ENCODE measurements around the gene PTPN1. TPM values are rescaled to one million over a fixed set of nuclear protein-coding genes. Genes with fewer than 3 reads are reported as not detected.

Gene PTPN1
- total and polyA plus RNA-seq, 2 of the 4 experiments (the other 2 are of a cell fraction), result 31.7 to 37.4 TPM

DNA sequence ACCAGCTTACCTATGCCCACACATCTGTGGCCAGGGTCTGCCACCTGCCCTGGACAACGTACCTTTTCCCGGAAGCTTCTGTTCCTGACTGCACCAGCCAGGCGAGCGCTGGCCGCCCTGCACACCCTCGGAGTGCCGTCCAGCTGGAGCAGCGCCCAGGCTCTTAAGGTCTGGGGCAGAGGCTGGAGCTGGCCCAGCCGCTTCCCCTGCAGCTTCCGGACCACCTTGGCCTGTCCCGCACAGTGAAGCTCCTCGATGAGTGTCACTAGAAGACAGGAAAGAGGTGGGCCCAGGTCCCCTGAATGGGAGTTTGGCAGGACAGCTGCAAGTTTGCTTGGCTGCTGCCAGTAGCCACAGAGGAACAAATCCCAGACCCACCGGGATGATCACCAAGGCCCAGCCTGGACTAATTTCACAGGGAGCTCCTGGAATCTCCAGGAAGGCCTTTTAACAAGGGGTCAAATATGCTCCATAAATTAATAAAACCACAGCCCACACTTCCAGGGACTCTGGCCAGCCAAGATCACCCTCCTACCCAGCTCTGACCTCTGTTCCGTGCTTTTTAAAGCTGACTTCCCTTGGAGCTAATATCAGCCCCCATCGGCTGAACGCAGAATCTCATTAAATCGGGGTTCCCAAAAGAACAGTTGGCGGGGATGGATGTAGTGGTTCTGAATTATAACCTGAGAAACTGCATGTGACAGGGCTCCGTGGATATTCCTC lies 82.3 kb downstream of the PTPN1 start:
- WGBS, 2 experiments (ENCODE audit: extremely low coverage in 2 of 2, insufficient read length in 1 of 2), result 72% methylated on average over 8 of the region's 19 CpGs; no CpG with 5 or more reads in 1 of the 2 experiments
- no peak overlapping the region for H3K14ac ChIP-seq (replicated peaks; ENCODE audit: low read depth, low read length)
- no peak overlapping the region for H2BK120ac ChIP-seq (ENCODE audit: low read depth, low read length)
- TF ChIP-seq MAFK (IDR thresholded peaks at IDR 0.05; ENCODE audit: low read depth, low read length), result no peak
- TF ChIP-seq BHLHE40 (IDR thresholded peaks at IDR 0.05; ENCODE audit: low read depth, low read length), result no peak
- TF ChIP-seq CEBPB (IDR thresholded peaks at IDR 0.05; ENCODE audit: low read depth, low read length), result no peak
- TF ChIP-seq CHD1 (IDR thresholded peaks at IDR 0.05; ENCODE audit: low read depth, low read length), result no peak
- TF ChIP-seq FOS (IDR thresholded peaks at IDR 0.05; ENCODE audit: low read depth, low read length), result no peak
- TF ChIP-seq MAZ (IDR thresholded peaks at IDR 0.05; ENCODE audit: borderline replicate concordance, low read depth, low read length), result no peak
- no peak for TF ChIP-seq RCOR1 (IDR thresholded peaks at IDR 0.05; ENCODE audit: insufficient replicate concordance, low read length)
- TF ChIP-seq RAD21 (IDR thresholded peaks at IDR 0.05; ENCODE audit: low read length), result no peak
- TF ChIP-seq MXI1 (IDR thresholded peaks at IDR 0.05; ENCODE audit: borderline replicate concordance, low read depth, low read length), result no peak
- no peak for TF ChIP-seq SMC3 (IDR thresholded peaks at IDR 0.05; ENCODE audit: low read depth, low read length)
- no peak for TF ChIP-seq CTCF (conservative IDR thresholded peaks at IDR 0.05; ENCODE audit: low read depth, low read length)
- TF ChIP-seq, protein P1, sequence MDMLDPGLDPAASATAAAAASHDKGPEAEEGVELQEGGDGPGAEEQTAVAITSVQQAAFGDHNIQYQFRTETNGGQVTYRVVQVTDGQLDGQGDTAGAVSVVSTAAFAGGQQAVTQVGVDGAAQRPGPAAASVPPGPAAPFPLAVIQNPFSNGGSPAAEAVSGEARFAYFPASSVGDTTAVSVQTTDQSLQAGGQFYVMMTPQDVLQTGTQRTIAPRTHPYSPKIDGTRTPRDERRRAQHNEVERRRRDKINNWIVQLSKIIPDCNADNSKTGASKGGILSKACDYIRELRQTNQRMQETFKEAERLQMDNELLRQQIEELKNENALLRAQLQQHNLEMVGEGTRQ (IDR thresholded peaks at IDR 0.05; ENCODE audit: low read depth, low read length), result no peak
- TF ChIP-seq POLR2A (IDR thresholded peaks at IDR 0.05; ENCODE audit: low read depth, low read length), result no peak
- no peak overlapping the region for H2BK15ac ChIP-seq (ENCODE audit: low read depth, low read length)
- POLR2A ChIA-PET (ENCODE audit: unreplicated experiment), result interaction anchor here (0.5 to 0.6 kb wide), 2 partner anchors 97 to 151 kb away, joined by 5 to 13 read pairs; no protein-coding TSS in a partner anchor
- in situ Hi-C loops (cut with MboI; ENCODE audit: low sequenced_read_pairs), result no loop called here
- H4K20me1 ChIP-seq (ENCODE audit: insufficient read depth, low read length), result peaks cover 8% of the 10 kb centered on the region; the same call in 1 of the 2 replicates
- H3K36me3 ChIP-seq (ENCODE audit: control insufficient read depth, insufficient read depth, low read length), result peaks cover 30% of the 10 kb centered on the region
- H3K4me3 ChIP-seq (ENCODE audit: insufficient read depth, low read depth, low read length), result no peak overlapping the region
- no peak overlapping the region for H3K56ac ChIP-seq (ENCODE audit: extremely low read depth, insufficient read depth, low read length)
- no peak overlapping the region for H2BK20ac ChIP-seq (ENCODE audit: low read depth, low read length)
- H2AK9ac ChIP-seq (replicated peaks; ENCODE audit: low read depth, low read length, poor library complexity), result no peak overlapping the region
- no TSS peak for BruUV-seq (replicated peaks)
- H3K23ac ChIP-seq (ENCODE audit: low read depth, low read length), result no peak overlapping the region
- H3K79me1 ChIP-seq (ENCODE audit: low read depth in 1 of 2, low read length in 2 of 2), result peaks cover 0 to 11% of the 10 kb centered on the region in 2 experiments; a peak in 1 of 4 replicates
- dilution Hi-C loops (cut with HindIII; ENCODE audit: low sequenced_read_pairs, unreplicated experiment), result no loop called here
- no peak overlapping the region for H3K4ac ChIP-seq (ENCODE audit: low read depth, low read length)
- no peak overlapping the region for H2BK5ac ChIP-seq (ENCODE audit: low read depth, low read length, poor library complexity, severe bottlenecking)
- ATAC-seq (ENCODE audit: low read depth), result no peak
- intact Hi-C loops (cut with micrococcal nuclease), result no loop called here
- H3K4me1 ChIP-seq (ENCODE audit: control insufficient read depth, insufficient read depth, low read length), result peaks cover 8% of the 10 kb centered on the region; the same call in 1 of the 2 replicates
- no peak for DNase-seq
- H3K27me3 ChIP-seq (ENCODE audit: control insufficient read depth, insufficient read depth, low read length), result no peaks in the 10 kb centered on the region
- H3K9me3 ChIP-seq (ENCODE audit: control insufficient read depth, insufficient read depth, low read length), result no peaks in the 10 kb centered on the region
- CTCF ChIA-PET, result no interaction called here
- no peak overlapping the region for H4K8ac ChIP-seq (ENCODE audit: low read depth in 2 of 2, low read length in 2 of 2)
- H3K9ac ChIP-seq (ENCODE audit: low read depth, low read length), result no peak overlapping the region
- H3K27ac ChIP-seq (ENCODE audit: insufficient read depth, low read length), result no peak overlapping the region
- no peak overlapping the region for H3K4me2 ChIP-seq (ENCODE audit: low read depth, low read length)
- no peak overlapping the region for H2AFZ ChIP-seq (replicated peaks; ENCODE audit: low read length, poor library complexity)
- no peak overlapping the region for H4K91ac ChIP-seq (ENCODE audit: insufficient read depth, low read depth, low read length)
- H4K5ac ChIP-seq (ENCODE audit: low read depth, low read length), result no peak overlapping the region
- H2AK5ac ChIP-seq (ENCODE audit: low read depth, low read length), result no peak overlapping the region
- H3K18ac ChIP-seq (ENCODE audit: low read depth, low read length), result no peak overlapping the region
- peaks cover 15% of the 10 kb centered on the region; the same call in 1 of the 2 replicates for H3K9me1 ChIP-seq (ENCODE audit: insufficient read depth, low read length)
